ENCODE results near the gene TANC1. TPM values are rescaled to one million over a fixed set of nuclear protein-coding genes. Genes with fewer than 3 reads are reported as not detected.

The TANC1 gene
- total and polyA plus RNA-seq, 7 donors: 3.6 to 74.5 (median 47.0) TPM

GRCh38 chr2:159219394-159219998, 251.1 kb downstream of the TANC1 start:
- Histone ChIP-seq H3K9me3 (no peaks in the 10 kb centered on the region), H3K27ac (no peak overlapping the region), H3K36me3 (peaks cover 0 to 90% (median 45%) of the 10 kb centered on the region in 4 donors), H3K27me3 (no peaks in the 10 kb centered on the region), H3K4me1 (no peaks in the 10 kb centered on the region), H3K4me3 (no peak overlapping the region)
- DNase-seq: no peak
- intact Hi-C loops (cut with DNase I): no loop called here
- TF ChIP-seq POLR2A (IDR thresholded peaks at IDR 0.05): no peak
- TF ChIP-seq POLR2AphosphoS5 (IDR thresholded peaks at IDR 0.05): no peak
- TF ChIP-seq EP300 (IDR thresholded peaks at IDR 0.05): no peak
- no peak for TF ChIP-seq CTCF (IDR thresholded peaks at IDR 0.05)
- WGBS, 2 donors: 97% methylated on average over 8 of the region's 8 CpGs

GRCh38 chr2:159224061-159224813, 255.8 kb downstream of the TANC1 start:
- no peak overlapping the region for H3K4me3 ChIP-seq
- H3K4me1 ChIP-seq: no peaks in the 10 kb centered on the region
- H3K27ac ChIP-seq: no peak overlapping the region
- TF ChIP-seq EP300 (IDR thresholded peaks at IDR 0.05): no peak
- no peak for TF ChIP-seq POLR2AphosphoS5 (IDR thresholded peaks at IDR 0.05)
- TF ChIP-seq POLR2A (IDR thresholded peaks at IDR 0.05): no peak
- TF ChIP-seq CTCF (IDR thresholded peaks at IDR 0.05): no peak
- H3K27me3 ChIP-seq: no peaks in the 10 kb centered on the region
- peaks cover 0 to 87% (median 42%) of the 10 kb centered on the region in 4 donors for H3K36me3 ChIP-seq
- H3K9me3 ChIP-seq: no peaks in the 10 kb centered on the region
- intact Hi-C loops (cut with DNase I): no loop called here
- 94 to 95% methylated on average over 17 of the region's 17 CpGs for WGBS, 2 donors
- no peak for DNase-seq

GRCh38 chr2:159225025-159226016, 256.9 kb downstream of the TANC1 start:
- WGBS, 2 donors: 92 to 95% methylated on average over 26 of the region's 26 CpGs
- Histone ChIP-seq H3K36me3 (peaks cover 3 to 87% (median 46%) of the 10 kb centered on the region in 4 donors), H3K27ac (peak overlapping the region in 1 of 4 donors; percentile 21), H3K4me3 (no peak overlapping the region), H3K9me3 (no peaks in the 10 kb centered on the region), H3K27me3 (no peaks in the 10 kb centered on the region), H3K4me1 (no peaks in the 10 kb centered on the region)
- DNase-seq: no peak
- intact Hi-C loops (cut with DNase I): no loop called here
- TF ChIP-seq CTCF (IDR thresholded peaks at IDR 0.05) (no peak), POLR2AphosphoS5 (IDR thresholded peaks at IDR 0.05) (no peak), EP300 (IDR thresholded peaks at IDR 0.05) (no peak), POLR2A (IDR thresholded peaks at IDR 0.05) (no peak)

GRCh38 chr2:159226059-159226461, 257.6 kb downstream of the TANC1 start:
- Histone ChIP-seq H3K4me3 (no peak overlapping the region), H3K27ac (peak overlapping the region in 1 of 4 donors; percentile 21), H3K4me1 (no peaks in the 10 kb centered on the region), H3K9me3 (no peaks in the 10 kb centered on the region), H3K36me3 (peaks cover 7 to 87% (median 47%) of the 10 kb centered on the region in 4 donors), H3K27me3 (no peaks in the 10 kb centered on the region)
- TF ChIP-seq POLR2A (IDR thresholded peaks at IDR 0.05) (no peak), POLR2AphosphoS5 (IDR thresholded peaks at IDR 0.05) (peak in 1 of 4 donors; percentile 15), EP300 (IDR thresholded peaks at IDR 0.05) (no peak)
- intact Hi-C loops (cut with DNase I): no loop called here
- 73 to 84% methylated on average over 5 of the region's 5 CpGs for WGBS, 2 donors
- DNase-seq: no peak

All from sigmoid colon (tissue), 7 donors.